ENCODE results near the gene FGF9. TPM values are rescaled to one million over a fixed set of nuclear protein-coding genes. Genes with fewer than 3 reads are reported as not detected.
A peak's percentile ranks its signal among the peaks of the same experiment; 100 is the strongest.

Gene FGF9
- total RNA-seq, 1 donor from 2014 or later, result 0.75 TPM

DNA sequence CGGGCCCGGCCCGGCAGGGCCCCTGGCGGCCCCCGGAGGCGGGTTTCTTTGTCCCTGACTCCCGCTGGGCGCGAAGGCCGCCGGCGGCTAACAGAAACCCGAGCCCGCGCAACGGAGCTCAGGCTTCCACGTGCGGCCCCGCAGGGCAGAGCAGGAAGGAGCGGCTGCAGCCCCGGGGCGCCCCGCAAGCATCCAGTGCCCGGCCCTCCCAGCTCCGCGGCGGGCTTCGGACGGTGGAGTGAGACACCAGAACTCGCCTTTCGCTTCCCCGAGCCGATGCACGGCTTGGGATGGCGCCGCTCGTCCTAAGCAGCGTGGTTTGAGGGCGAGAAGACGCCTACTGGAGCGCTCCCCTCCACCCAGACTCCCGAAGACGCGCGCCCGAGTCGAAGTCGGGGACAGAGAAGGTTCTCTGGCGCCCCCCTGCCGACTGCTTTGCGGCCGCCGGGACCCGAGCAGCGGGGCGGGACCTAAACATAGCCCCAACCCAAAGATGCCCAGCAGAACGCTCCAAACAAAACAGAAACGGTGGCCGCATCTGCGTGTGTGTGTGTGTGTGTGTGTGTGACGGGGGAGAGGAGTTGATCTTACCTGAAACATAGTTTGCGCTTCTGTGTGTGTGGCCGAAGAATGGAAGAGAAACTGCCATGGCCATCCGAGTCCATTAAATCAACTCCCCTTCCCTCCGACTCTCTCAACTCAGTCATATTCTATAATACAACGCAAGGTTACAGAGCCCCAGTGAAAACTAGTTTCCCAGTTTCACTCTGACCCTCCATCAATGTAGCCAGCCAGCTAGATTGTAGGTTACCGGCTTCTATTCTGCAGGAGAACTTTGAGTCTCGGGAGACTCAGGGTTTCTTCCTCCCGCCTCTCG is 629 bp upstream of the FGF9 start:
- TF ChIP-seq, protein P1, sequence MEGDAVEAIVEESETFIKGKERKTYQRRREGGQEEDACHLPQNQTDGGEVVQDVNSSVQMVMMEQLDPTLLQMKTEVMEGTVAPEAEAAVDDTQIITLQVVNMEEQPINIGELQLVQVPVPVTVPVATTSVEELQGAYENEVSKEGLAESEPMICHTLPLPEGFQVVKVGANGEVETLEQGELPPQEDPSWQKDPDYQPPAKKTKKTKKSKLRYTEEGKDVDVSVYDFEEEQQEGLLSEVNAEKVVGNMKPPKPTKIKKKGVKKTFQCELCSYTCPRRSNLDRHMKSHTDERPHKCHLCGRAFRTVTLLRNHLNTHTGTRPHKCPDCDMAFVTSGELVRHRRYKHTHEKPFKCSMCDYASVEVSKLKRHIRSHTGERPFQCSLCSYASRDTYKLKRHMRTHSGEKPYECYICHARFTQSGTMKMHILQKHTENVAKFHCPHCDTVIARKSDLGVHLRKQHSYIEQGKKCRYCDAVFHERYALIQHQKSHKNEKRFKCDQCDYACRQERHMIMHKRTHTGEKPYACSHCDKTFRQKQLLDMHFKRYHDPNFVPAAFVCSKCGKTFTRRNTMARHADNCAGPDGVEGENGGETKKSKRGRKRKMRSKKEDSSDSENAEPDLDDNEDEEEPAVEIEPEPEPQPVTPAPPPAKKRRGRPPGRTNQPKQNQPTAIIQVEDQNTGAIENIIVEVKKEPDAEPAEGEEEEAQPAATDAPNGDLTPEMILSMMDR (conservative IDR thresholded peaks at IDR 0.05; ENCODE audit: low read depth, low read length), result no peak
- DNase-seq (ENCODE audit: low read depth), result no peak
- H3K4me3 ChIP-seq (ENCODE audit: low read depth, low read length), result peak overlapping the region; percentile 72

DNA sequence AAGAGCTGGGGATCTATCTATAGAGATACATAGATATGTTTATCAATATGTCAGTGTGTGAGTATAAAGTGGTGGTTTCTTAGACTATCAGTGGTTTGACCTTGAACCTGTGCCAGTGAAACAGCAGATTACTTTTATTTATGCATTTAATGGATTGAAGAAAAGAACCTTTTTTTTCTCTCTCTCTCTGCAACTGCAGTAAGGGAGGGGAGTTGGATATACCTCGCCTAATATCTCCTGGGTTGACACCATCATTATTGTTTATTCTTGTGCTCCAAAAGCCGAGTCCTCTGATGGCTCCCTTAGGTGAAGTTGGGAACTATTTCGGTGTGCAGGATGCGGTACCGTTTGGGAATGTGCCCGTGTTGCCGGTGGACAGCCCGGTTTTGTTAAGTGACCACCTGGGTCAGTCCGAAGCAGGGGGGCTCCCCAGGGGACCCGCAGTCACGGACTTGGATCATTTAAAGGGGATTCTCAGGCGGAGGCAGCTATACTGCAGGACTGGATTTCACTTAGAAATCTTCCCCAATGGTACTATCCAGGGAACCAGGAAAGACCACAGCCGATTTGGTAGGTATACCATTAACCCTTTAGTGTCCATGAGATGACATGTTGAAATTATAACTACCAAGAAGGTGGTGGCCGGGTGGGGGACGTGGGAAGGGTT is 880 bp downstream of the FGF9 start:
- DNase-seq (ENCODE audit: low read depth), result no peak
- TF ChIP-seq, protein P1 (conservative IDR thresholded peaks at IDR 0.05; ENCODE audit: low read depth, low read length), result no peak
- peak overlapping the region; percentile 72 for H3K4me3 ChIP-seq (ENCODE audit: low read depth, low read length)

DNA sequence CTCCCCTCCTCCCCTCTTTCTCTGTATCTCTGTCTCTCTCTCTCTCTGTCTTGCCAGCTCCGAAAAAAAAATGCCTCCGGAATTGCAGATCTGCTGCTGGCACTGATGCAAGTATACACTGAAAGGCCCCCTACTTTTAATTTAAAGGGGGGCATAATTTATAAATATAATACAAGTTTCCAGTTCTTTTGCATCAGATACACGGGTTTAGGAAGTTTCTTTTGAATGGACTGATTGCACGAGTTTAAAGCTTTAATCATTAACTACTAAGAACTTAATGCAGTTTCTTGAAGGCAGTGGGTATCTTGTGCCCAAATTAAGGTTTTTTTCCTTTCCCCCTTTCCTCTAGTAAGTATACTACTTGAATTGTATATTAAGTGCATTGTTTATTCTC is 1.4 kb downstream of the FGF9 start:
- peak overlapping the region; percentile 72 for H3K4me3 ChIP-seq (ENCODE audit: low read depth, low read length)
- TF ChIP-seq, protein P1 (conservative IDR thresholded peaks at IDR 0.05; ENCODE audit: low read depth, low read length), result no peak
- no peak for DNase-seq (ENCODE audit: low read depth)

DNA sequence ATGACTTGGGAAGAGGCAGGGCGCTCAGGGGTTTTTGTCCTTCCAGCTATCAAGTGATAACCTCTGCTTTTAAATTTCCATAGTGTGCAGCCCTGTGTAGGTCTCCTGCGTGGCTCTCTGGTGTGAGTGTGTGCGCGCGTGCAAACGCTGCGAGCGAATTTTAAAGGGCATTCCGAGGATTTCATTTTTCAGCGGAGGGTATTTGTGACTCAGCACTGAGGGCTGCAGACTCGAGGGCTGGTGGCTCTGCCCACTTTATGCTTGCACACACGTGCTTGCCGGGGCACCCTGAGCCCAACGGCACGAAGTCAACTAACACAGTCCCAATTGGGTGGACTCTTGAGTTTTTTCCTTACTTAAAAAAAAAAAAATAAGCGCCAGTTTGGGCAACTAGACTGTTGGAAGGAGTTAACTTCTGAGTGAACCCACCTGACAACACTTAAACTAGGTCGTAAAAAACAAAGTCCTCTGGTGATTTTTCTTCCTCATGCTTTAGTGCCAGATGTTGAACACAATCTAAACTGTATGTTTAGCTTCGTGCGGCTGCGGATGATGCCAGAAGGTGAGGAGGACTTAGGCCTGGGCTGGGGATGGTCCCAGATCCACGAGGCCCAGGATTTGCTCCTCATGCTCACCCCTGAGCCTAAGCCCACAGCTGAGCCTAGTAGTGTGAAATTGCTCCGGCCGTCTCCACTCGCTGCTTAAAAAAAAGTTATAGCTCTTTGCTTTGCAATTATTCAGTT is 2.1 kb downstream of the FGF9 start:
- no peak for DNase-seq (ENCODE audit: low read depth)
- peak overlapping the region; percentile 72 for H3K4me3 ChIP-seq (ENCODE audit: low read depth, low read length)
- TF ChIP-seq, protein P1 (conservative IDR thresholded peaks at IDR 0.05; ENCODE audit: low read depth, low read length), result no peak

DNA sequence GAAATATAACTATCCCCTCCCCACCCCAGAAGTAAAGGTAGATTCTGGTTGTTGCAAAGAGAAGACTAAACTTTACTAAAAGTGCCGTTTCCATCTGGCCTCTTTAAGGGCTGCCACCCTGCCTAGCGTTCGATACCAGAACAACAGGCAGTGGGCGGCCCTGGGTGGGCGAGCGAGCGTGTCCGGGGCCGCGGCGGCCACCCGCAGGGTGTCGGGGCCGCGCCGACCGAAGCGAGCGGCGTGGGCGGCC is 2.6 kb downstream of the FGF9 start:
- DNase-seq (ENCODE audit: low read depth), result no peak
- TF ChIP-seq, protein P1 (conservative IDR thresholded peaks at IDR 0.05; ENCODE audit: low read depth, low read length), result peak; percentile 17

DNA sequence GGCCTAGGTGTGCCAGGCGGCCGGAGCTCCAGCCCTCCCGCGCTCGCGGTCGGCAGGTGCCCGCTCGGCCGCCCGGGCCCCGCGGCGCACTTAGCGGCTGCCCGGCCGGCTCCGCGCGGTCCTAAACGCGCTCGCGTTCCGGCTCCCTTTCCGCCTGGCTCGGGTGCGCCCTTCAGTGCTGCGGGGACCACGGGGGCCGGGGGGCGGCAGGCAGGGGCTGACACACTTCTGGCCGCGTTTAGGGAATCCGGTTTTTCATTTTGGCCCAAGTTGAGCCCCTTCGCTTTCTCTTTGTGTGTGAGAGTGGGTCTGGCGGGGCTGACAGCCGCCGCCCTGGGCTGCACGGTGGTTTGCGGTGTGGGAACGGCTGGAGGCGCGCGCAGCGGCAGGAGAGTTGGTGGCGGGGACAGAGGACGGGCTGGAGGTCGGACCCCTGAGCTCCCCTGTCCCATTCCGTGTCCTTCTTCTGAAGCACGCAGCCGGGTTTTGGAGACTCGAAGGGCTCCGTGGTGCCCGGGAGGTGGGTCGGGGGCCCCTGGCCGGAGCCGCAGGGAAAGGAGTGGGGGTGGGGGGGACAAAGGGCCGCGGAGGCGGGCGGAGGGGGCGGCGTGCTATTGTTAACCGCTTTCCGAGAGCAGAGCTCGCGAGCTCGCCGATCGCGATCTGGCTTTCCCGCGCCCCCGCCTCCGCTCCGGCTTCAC is 3.1 kb downstream of the FGF9 start:
- TF ChIP-seq, protein P1 (conservative IDR thresholded peaks at IDR 0.05; ENCODE audit: low read depth, low read length), result no peak
- H3K4me3 ChIP-seq (ENCODE audit: low read depth, low read length), result peak overlapping the region; percentile 72
- DNase-seq (ENCODE audit: low read depth), result no peak

More for the DNA sequence above, 2.6 kb downstream of the FGF9 start:
- H3K4me3 ChIP-seq (ENCODE audit: low read depth, low read length), result peak overlapping the region; percentile 72

Measured in epithelial cell of proximal tubule (primary cell).